NCI-H2196 treated with DMSO at 0.1 percent for 48 hours (cell line): Measurements from ENCODE around the gene SPATA3.

ENCODE experiments used
- DNase-seq: peaks from one replicate; lab custom pipeline; 2025; ENCODE audit not compliant: unreplicated experiment; lab: John Stamatoyannopoulos, UW

SPATA3 gene

GRCh38 chr2:231047923-231048915 lies 52.3 kb downstream of the SPATA3 start:
- DNase-seq: no peak

GRCh38 chr2:231049286-231050017 lies 53.5 kb downstream of the SPATA3 start:
- DNase-seq: no peak

- DNase-seq: no peak
These were observed 54.3 kb downstream of the SPATA3 start for GRCh38 chr2:231050018-231050901.

- no peak for DNase-seq
These were observed 55.2 kb downstream of the SPATA3 start for GRCh38 chr2:231051116-231051515.

- peak; percentile 67 for DNase-seq
These were observed 56.9 kb downstream of the SPATA3 start for GRCh38 chr2:231052494-231053451.

GRCh38 chr2:231053846-231054245 lies 57.9 kb downstream of the SPATA3 start:
- no peak for DNase-seq

GRCh38 chr2:231056453-231057416 lies 60.8 kb downstream of the SPATA3 start, which contains the start of gene PSMD1:
Gene PSMD1 (plus strand): TSS chr2:231056867. CDS start chr2:231057026, 159 bp downstream.
- DNase-seq: peak; percentile 88

- DNase-seq: no peak
These were observed 61.7 kb downstream of the SPATA3 start for GRCh38 chr2:231057590-231057989.
